ENCODE data around the gene C16orf92.
A peak's percentile ranks its signal among the peaks of the same experiment; 100 is the strongest.

The C16orf92 gene

GRCh38 chr16:29989111-29989858, 33.7 kb upstream of the C16orf92 start:
- no peak for DNase-seq

DNA sequence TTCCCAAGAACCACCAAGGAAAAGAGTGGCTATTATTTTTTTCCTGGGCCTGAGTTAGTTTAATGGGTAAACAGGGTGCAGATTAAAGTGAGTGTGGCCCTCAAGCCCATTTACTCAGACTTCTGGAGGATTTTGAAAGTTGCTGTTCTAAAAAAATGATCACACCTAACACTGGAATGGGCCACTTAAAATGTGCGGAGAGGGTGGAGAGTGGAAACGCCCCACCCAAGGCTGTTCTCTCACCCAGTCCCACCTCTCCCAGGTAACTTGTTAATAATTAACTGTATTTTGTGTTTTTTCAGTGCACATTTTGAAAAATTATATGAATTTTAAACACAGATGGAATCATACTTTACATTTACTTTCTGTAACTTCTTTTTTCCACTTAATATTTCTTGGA, 33.0 kb upstream of the C16orf92 start:
- DNase-seq: no peak

DNA sequence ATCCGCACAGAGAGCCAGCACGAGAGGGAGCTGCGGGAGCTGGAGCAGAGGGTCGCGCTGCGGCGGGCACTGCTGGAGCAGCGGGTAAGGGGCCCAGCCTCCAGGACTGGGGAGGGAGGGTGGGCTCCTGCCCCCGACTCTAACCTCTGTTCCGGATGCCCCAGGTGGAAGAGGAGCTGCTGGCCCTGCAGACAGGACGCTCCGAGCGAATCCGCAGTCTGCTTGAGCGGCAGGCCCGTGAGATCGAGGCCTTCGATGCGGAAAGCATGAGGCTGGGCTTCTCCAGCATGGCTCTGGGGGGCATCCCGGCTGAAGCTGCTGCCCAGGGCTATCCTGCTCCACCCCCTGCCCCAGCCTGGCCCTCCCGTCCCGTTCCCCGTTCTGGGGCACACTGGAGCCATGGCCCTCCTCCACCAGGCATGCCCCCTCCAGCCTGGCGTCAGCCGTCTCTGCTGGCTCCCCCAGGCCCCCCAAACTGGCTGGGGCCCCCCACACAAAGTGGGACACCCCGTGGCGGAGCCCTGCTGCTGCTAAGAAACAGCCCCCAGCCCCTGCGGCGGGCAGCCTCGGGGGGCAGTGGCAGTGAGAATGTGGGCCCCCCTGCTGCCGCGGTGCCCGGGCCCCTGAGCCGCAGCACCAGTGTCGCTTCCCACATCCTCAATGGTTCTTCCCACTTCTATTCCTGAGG, 32.0 kb upstream of the C16orf92 start:
- no peak for DNase-seq

DNA sequence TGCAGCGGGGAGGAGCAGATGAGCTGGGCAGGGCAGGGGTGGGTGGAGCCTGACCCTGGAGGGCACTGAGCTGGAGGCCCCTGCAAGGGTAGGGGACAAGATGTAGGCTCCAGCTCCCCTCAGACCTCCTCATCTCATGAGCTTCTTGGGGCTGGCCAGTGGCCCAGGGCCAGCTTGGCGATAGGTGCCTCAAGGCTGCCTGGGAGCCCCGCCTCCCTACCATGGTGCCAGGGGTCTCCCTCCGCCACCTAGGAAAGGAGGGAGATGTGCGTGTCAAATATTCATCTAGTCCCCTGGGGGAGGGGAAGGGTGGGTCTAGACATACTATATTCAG, 31.5 kb upstream of the C16orf92 start:
- DNase-seq: no peak

- no peak for DNase-seq
These were observed 30.5 kb upstream of the C16orf92 start for GRCh38 chr16:29992344-29992967.

DNA sequence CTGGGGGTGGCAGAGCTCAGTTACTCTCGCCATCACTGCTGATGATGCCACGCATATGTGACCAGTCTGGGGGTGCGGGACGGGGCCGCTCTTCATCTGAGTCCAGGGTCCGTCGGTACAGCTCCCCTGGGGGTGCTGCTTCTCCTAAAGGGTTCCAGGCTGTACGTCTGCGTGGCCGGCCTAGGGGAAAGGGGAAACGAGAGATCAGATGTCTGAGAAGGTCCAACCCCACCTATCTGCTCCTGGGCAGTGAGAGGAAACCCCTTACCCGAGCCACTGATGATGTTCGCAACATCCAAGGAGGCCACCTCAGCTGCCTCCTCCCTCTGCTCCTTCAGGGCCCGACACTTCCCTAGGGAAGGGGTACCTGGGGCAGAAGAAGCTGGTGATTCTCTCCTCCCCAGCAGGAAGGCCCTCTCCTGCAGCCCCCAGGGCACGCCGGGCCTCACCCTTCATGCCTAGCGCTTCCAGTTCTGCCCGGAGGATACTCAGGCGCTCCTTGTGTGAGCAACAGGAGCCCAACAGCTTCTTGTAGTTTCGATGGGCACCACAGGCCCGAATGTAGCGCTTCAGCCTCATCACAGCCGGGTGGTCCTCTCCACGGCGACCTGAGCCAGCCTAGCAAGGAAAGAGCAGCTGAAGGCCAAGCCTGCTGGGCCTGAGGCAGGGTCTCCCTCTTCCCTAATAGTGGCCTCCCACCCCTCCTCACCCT, 29.7 kb upstream of the C16orf92 start:
- DNase-seq: no peak

GRCh38 chr16:29993903-29994599, 28.9 kb upstream of the C16orf92 start:
- DNase-seq: no peak

- peak; percentile 57 for DNase-seq
These were observed 28.2 kb upstream of the C16orf92 start for GRCh38 chr16:29994600-29995323.

DNA sequence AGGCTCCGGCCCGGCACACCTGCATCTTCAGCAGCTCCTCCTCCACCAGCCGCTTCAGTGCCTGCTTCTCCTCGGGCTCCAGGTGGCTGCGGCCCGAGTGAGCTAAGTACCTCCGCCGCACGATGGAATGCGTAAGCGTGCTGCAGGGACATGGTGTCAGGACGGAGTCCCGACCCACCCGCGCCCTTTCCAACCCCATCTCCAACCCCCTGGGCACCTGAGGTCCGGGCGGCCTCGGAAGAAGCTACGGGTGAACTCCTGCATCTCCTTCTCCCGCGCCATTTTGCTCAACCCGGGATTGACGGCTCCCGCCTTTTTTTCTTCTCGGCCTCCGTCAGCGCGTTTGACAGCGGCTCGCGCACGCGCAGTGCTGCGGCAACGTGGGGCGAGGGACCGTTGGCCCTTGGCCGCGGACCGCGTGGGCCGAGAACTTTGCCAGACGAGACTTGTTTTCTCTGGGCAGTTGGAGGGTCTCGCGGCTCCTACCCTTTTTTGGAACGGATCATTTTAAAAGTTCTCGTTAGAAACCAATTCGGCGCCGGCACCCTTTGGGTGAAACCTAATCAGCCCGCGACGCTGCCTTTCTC, 27.6 kb upstream of the C16orf92 start, which contains the start of gene HIRIP3:
Gene HIRIP3 (minus strand): TSS at position 294 of the 587 bp plus-strand sequence. CDS start 12 bp downstream, at position 282.
- DNase-seq: peak; percentile 91

DNA sequence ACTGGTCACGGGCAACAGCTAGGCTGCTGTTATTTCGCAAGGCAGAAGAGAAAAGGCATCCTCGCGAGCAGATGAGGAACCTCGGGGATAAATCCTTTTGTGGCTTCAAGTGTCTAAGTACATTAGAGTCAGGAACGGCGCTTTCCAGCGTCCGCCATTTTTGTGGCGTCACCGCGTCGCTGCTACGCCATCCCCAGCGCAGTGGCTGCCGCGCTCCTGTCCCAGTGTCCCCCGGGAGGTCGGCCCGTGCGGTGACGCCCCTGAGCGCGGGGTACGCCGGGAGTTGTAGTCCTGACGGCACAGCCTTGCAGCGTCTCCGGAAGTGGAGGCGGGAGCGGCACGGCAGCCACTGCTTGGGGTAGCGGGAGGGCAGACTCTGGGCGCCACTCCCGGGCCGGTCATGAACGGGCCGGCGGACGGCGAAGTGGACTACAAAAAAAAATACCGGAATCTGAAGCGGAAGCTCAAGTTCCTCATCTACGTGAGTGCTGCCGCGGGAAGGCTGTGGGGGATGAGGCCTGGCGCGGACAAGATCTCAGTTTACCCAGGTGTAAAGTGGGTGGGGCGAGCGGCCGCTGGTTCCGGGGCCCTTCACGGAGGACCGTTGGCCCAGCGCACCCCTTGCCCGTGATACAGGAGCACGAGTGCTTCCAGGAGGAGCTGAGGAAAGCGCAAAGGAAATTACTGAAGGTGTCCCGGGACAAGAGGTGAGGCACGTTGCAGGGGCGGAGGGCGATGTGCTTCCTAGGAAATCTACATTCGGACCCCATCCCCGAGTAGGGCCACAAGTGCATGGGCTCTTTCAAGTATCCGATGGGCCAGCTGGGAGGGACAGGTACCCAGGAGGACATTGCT, 26.9 kb upstream of the C16orf92 start, which contains the start of gene INO80E:
Gene INO80E (plus strand): TSS at position 331 of the 855 bp plus-strand sequence. CDS start 70 bp downstream, at position 401.
- DNase-seq: peak; percentile 97

DNA sequence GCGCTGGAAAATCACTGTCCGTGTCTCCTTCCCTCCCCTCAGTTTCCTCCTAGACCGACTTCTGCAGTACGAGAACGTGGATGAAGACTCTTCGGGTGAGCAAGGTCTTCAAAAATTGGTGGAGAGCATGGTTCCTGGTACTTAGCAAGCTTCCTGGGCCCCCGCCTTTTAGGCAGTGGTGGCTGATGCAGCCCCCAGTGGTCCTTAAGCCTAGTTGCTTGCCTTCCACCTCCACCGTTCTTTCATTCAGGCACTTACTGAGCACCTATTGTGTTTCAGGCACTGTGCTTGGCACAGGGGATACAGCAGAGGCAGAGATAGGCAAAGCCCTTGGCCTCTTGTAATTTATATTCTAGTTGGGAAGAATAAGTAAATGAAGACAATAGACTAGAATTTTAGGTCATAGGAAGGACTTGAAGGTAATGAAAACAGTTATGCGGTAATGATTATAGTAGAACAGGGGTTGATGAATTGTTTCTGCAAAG, 26.2 kb upstream of the C16orf92 start:
- DNase-seq: no peak

- no peak for DNase-seq
These were observed 23.4 kb upstream of the C16orf92 start for GRCh38 chr16:29999605-30000004.

- no peak for DNase-seq
These were observed 22.0 kb upstream of the C16orf92 start for GRCh38 chr16:30000735-30001631.

DNA sequence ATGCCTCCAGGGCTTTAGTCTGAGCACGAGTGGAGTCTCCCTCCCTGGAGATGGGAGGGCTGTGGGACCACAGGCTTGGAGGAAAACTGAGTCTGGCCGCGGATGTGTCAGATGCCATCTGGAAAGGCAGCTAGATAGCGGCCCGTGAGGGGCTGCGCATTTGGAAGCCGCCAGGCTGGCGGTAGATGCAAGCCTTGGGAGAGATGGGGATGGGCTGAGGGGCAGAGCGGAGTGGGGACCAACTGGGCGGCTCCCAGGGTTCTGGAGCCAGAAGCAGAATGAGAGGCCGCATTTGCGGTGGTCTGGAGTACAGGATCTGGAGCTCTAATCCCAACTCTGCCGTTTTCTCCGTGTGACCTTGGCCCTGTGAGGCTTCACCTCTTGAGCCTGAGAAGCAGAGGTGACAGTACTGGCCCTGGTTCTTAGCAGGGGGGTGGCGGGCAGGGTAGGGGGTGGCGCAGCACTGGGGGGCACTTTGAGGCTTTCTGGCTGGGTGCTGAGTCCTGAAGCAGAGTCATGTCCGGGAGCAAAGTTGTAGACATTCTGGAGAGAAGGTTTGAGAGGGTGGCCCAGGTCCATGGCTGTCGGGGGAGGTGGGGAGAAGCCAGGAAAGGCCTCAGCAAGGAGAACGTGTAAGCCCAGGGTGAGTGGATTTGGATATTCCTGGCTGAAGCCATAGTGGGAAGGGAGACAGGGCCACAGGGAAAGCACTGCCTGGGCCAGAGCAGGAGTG, 20.2 kb upstream of the C16orf92 start:
- DNase-seq: no peak

- no peak for DNase-seq
These were observed 19.2 kb upstream of the C16orf92 start for GRCh38 chr16:30003670-30004423.

DNA sequence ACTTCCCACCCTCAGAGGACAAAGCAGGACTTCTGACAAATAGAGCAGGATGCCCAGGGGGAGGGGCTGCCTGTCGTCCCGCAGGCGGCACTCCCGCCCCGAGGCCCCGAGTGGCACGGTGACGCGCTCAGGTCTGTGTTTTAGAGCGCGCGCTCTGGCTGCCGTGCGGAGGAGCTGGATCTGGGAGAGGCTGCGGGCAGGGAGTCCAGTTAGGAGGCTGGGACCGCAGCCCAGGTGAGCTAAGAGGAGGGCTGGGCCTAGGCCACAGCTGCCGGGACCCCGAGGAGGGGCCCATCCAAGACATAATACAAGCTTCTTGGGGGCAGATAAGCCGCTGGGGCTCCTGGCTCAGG, 18.6 kb upstream of the C16orf92 start:
- DNase-seq: peak; percentile 92

- DNase-seq: peak; percentile 91
These were observed 18.2 kb upstream of the C16orf92 start for GRCh38 chr16:30004811-30005242.

Data from DMS53 (cell line).